Ishikawa (cell line): ENCODE measurements around the gene PHF14.

ENCODE experiments used
- CEBPB ChIP-seq: IDR thresholded peaks from 2 replicates; pipeline ENCODE4 v1.6.1; 2012
- CREB1 ChIP-seq: IDR thresholded peaks from 2 replicates; pipeline ENCODE4 v1.6.1; 2012; ENCODE audit warnings: low read depth
- EGR1 ChIP-seq: IDR thresholded peaks from 2 replicates; pipeline ENCODE4 v1.6.1; 2012
- EP300 ChIP-seq: IDR thresholded peaks from 2 replicates; pipeline ENCODE4 v1.6.1; 2012; ENCODE audit warnings: borderline replicate concordance
- FOXM1 ChIP-seq: IDR thresholded peaks from 2 replicates; pipeline ENCODE4 v1.6.1; 2012; ENCODE audit warnings: low read depth, borderline replicate concordance
- NFIC ChIP-seq: IDR thresholded peaks from 2 replicates; pipeline ENCODE4 v1.6.1; 2012
- RAD21 ChIP-seq: IDR thresholded peaks from 2 replicates; pipeline ENCODE4 v1.6.1; 2012; ENCODE audit warnings: low read depth
- TAF1 ChIP-seq: IDR thresholded peaks from 2 replicates; pipeline ENCODE4 v1.6.1; 2012; ENCODE audit warnings: low read depth, mild to moderate bottlenecking
- TCF12 ChIP-seq: IDR thresholded peaks from 2 replicates; pipeline ENCODE4 v1.6.1; 2012; ENCODE audit warnings: low read depth
- TEAD4 ChIP-seq: IDR thresholded peaks from 2 replicates; pipeline ENCODE4 v1.6.1; 2012
- YY1 ChIP-seq: IDR thresholded peaks from 2 replicates; pipeline ENCODE4 v1.6.1; 2012; ENCODE audit warnings: low read depth
- ZBTB7A ChIP-seq: IDR thresholded peaks from 2 replicates; pipeline ENCODE4 v1.6.1; 2012; ENCODE audit warnings: low read depth
- TF ChIP-seq, protein P1 (sequence below): IDR thresholded peaks from 2 replicates; pipeline ENCODE4 v1.6.1; 2012; ENCODE audit warnings: low read depth, mild to moderate bottlenecking
- TF ChIP-seq, protein P2 (sequence below): IDR thresholded peaks from 2 replicates; pipeline ENCODE4 v1.6.1; 2012
- TF ChIP-seq, protein P3 (sequence below): IDR thresholded peaks from 2 replicates; pipeline ENCODE4 v1.6.1; 2012

The PHF14 gene

GRCh38 chr7:11188529-11189310, 215.0 kb downstream of the PHF14 start:
- no peak for TF ChIP-seq YY1
- TF ChIP-seq NFIC = no peak
- TF ChIP-seq, protein P1, sequence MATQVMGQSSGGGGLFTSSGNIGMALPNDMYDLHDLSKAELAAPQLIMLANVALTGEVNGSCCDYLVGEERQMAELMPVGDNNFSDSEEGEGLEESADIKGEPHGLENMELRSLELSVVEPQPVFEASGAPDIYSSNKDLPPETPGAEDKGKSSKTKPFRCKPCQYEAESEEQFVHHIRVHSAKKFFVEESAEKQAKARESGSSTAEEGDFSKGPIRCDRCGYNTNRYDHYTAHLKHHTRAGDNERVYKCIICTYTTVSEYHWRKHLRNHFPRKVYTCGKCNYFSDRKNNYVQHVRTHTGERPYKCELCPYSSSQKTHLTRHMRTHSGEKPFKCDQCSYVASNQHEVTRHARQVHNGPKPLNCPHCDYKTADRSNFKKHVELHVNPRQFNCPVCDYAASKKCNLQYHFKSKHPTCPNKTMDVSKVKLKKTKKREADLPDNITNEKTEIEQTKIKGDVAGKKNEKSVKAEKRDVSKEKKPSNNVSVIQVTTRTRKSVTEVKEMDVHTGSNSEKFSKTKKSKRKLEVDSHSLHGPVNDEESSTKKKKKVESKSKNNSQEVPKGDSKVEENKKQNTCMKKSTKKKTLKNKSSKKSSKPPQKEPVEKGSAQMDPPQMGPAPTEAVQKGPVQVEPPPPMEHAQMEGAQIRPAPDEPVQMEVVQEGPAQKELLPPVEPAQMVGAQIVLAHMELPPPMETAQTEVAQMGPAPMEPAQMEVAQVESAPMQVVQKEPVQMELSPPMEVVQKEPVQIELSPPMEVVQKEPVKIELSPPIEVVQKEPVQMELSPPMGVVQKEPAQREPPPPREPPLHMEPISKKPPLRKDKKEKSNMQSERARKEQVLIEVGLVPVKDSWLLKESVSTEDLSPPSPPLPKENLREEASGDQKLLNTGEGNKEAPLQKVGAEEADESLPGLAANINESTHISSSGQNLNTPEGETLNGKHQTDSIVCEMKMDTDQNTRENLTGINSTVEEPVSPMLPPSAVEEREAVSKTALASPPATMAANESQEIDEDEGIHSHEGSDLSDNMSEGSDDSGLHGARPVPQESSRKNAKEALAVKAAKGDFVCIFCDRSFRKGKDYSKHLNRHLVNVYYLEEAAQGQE = no peak
- TF ChIP-seq FOXM1 = no peak

DNA sequence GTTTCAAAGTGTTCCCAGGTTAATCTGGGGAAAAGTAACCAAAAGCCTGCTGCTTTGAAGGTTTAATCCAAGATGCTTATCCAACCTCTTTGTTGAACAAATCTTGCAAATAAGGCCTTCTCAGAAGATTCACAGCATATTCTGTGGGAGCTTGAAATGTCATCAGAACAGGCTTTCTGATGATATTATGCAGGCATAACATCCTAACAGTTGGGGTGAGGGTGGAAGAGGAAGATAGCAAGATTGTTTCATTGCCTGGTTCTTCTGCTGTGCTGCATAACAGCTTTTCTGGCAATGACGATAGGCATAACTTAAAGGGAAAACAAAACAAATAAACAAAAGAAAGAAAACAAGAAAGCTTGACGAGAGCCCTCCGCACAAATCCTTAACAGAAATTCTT, 217.4 kb downstream of the PHF14 start:
- TF ChIP-seq EP300 = no peak
- no peak for TF ChIP-seq TAF1
- TF ChIP-seq ZBTB7A = no peak
- TF ChIP-seq CREB1 = no peak

- TF ChIP-seq TCF12 = no peak
- no peak for TF ChIP-seq FOXM1
- TF ChIP-seq RAD21 = no peak
- no peak for TF ChIP-seq CEBPB
- TF ChIP-seq, protein P1 = no peak
- no peak for TF ChIP-seq TEAD4
- TF ChIP-seq EP300 = no peak
- TF ChIP-seq, protein P2, sequence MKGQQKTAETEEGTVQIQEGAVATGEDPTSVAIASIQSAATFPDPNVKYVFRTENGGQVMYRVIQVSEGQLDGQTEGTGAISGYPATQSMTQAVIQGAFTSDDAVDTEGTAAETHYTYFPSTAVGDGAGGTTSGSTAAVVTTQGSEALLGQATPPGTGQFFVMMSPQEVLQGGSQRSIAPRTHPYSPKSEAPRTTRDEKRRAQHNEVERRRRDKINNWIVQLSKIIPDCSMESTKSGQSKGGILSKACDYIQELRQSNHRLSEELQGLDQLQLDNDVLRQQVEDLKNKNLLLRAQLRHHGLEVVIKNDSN = no peak
- no peak for TF ChIP-seq CREB1
- TF ChIP-seq TAF1 = no peak
These were observed 218.0 kb downstream of the PHF14 start for GRCh38 chr7:11191574-11192220.

GRCh38 chr7:11192506-11192905, 218.8 kb downstream of the PHF14 start:
- no peak for TF ChIP-seq TAF1
- no peak for TF ChIP-seq NFIC
- TF ChIP-seq, protein P3, sequence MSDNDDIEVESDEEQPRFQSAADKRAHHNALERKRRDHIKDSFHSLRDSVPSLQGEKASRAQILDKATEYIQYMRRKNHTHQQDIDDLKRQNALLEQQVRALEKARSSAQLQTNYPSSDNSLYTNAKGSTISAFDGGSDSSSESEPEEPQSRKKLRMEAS = no peak
- TF ChIP-seq YY1 = no peak
- TF ChIP-seq, protein P1 = no peak
- TF ChIP-seq TCF12 = no peak
- no peak for TF ChIP-seq FOXM1
- TF ChIP-seq CREB1 = no peak
- TF ChIP-seq RAD21 = no peak
- TF ChIP-seq EP300 = no peak
- TF ChIP-seq CEBPB = no peak
- TF ChIP-seq EGR1 = no peak
- no peak for TF ChIP-seq TEAD4
- no peak for TF ChIP-seq ZBTB7A
- TF ChIP-seq, protein P2 = no peak
